ENCODE results near the gene AFAP1.

AFAP1 gene

GRCh38 chr4:7872264-7872771, 67.3 kb downstream of the AFAP1 start:
- Histone ChIP-seq H3K4me3 (peak overlapping the region; percentile 6), H3K27ac (peak overlapping the region; percentile 39 to 69)
- TF ChIP-seq, protein P1, sequence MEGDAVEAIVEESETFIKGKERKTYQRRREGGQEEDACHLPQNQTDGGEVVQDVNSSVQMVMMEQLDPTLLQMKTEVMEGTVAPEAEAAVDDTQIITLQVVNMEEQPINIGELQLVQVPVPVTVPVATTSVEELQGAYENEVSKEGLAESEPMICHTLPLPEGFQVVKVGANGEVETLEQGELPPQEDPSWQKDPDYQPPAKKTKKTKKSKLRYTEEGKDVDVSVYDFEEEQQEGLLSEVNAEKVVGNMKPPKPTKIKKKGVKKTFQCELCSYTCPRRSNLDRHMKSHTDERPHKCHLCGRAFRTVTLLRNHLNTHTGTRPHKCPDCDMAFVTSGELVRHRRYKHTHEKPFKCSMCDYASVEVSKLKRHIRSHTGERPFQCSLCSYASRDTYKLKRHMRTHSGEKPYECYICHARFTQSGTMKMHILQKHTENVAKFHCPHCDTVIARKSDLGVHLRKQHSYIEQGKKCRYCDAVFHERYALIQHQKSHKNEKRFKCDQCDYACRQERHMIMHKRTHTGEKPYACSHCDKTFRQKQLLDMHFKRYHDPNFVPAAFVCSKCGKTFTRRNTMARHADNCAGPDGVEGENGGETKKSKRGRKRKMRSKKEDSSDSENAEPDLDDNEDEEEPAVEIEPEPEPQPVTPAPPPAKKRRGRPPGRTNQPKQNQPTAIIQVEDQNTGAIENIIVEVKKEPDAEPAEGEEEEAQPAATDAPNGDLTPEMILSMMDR (IDR thresholded peaks at IDR 0.05), result no peak
- DNase-seq (ENCODE audit: low spot score), result no peak

- H3K27ac ChIP-seq, result peak overlapping the region in 1 of 2 donors; percentile 59
- DNase-seq (ENCODE audit: low spot score), result no peak
- peak overlapping the region; percentile 18 for H3K4me3 ChIP-seq
- TF ChIP-seq, protein P1 (IDR thresholded peaks at IDR 0.05), result no peak
These were observed 68.3 kb downstream of the AFAP1 start for GRCh38 chr4:7871356-7871755.

DNA sequence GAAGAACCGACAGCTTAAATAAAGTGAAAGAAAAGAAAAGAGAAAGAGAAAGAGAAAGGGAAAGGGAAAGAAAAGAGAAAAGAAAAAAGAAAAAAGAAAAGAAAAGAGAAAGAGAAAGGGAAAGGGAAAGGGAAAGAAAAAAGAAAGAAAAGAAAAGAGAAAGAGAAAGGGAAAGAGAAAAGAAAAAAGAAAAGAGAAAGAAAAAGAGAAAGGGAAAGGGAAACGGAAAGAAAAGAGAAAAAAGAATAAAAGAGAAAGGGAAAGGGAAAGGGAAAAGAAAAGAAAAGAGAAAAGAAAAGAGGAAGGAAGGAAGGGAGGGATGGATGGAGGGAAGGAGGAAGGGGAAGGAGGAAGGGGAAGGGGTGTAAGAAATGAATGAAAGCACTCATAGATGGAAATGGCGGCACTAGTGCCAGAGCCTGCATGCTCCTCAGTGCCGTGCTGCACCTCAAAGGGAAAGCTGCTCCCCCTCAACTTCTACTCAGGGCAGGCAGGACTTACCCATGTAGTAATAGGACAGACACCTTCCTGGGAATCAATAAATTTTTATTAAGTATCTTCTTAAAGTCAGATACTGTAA, 70.7 kb downstream of the AFAP1 start:
- no peak overlapping the region for H3K27ac ChIP-seq

DNA sequence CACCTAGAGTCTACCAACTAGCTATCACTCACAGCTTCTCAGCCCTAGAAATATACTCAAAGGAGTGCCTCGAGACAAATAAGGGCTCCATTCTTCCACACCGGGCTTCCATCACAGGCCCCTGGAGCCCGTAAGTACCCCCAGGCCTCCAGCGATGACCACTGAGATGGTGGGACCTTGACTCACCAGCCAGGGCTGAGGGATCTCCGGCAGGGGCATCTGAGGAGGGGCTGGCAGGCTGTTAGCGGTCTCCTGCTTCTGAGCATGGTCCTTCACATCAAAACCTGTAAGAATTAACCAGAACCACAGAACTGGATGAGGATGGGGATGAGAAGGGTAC, 71.3 kb downstream of the AFAP1 start:
- H3K4me3 ChIP-seq, result no peak overlapping the region
- no peak for DNase-seq (ENCODE audit: low spot score)
- TF ChIP-seq, protein P1 (IDR thresholded peaks at IDR 0.05), result no peak
- no peak overlapping the region for H3K27ac ChIP-seq

More for the DNA sequence above, 70.7 kb downstream of the AFAP1 start:
- H3K4me3 ChIP-seq, result no peak overlapping the region
- TF ChIP-seq, protein P1 (IDR thresholded peaks at IDR 0.05), result no peak
- DNase-seq (ENCODE audit: low spot score), result no peak

DNA sequence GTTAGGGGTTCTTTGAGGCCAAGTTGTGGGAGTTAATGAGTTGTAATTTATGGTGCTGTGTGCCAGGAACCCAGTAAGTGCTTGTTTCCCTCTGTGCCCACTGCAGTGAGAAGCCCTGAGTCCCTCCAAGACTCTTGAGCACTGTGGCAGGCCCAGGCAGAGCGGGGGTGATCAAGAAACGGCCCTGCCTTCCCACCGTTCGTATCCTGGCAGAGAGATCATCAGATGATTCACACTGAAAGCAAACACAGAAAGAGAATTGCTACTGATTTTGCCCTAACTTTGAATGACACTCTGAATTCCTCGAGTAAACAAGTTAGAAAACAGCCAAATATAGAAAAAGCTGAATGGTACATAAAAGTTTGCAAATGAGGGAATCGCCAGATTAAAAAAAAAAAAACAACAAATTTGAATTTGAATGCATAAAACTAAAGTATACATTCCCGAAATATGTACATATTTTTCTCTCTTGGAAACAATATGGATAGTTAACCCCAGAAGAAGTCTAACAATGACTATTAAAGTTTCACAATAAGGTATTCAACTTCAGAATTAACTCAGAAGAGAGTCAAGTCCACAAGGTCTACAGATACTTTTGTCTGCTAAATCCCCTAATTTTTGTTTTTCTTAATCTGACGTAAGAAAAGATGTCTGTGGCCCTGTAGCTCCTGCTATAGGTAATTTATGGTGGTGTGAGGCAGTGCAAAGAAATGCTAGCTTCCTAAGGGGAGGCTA, 71.8 kb downstream of the AFAP1 start:
- DNase-seq (ENCODE audit: low spot score), result no peak
- TF ChIP-seq, protein P1 (IDR thresholded peaks at IDR 0.05), result no peak
- H3K27ac ChIP-seq, result no peak overlapping the region
- H3K4me3 ChIP-seq, result no peak overlapping the region

DNA sequence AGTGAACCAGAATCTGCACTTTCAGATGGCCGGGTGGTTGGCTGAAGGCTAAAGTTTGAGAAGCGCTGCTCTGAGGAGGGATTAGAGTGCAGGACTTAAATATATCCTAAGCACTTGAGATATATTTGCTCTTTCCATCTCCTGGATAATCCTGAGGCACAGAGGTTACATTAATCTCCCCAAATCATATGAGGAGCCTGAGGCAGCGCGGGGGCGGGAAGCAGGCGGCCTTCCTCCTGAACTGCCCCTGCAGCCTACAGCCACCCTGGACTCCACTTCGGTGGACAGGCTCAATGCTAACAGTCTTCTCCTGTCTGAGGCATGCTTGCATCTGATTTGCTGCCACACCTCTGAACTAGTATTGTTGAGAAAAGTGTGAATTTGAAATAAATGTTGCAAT, 72.5 kb downstream of the AFAP1 start:
- TF ChIP-seq, protein P1 (IDR thresholded peaks at IDR 0.05), result no peak
- Histone ChIP-seq H3K4me3 (no peak overlapping the region), H3K27ac (no peak overlapping the region)
- DNase-seq (ENCODE audit: low spot score), result no peak

- no peak for DNase-seq (ENCODE audit: low spot score)
- TF ChIP-seq, protein P1 (IDR thresholded peaks at IDR 0.05), result no peak
- Histone ChIP-seq H3K4me3 (no peak overlapping the region), H3K27ac (no peak overlapping the region)
These were observed 74.1 kb downstream of the AFAP1 start for GRCh38 chr4:7865533-7865932.
